H1 (cell line): ENCODE data around the gene FAT3. TPM values are rescaled to one million over a fixed set of nuclear protein-coding genes. Genes with fewer than 3 reads are reported as not detected.

Experiments used
- CTCF ChIA-PET: fragments of 300-600 bp; sonication (Branson Sonifier 250); formaldehyde crosslinking; loops from one replicate; lab custom pipeline; 2021; ENCODE audit not compliant: partially characterized antibody; lab: Charles Lee
- POLR2A ChIA-PET: fragments of 300-600 bp; sonication (Branson Sonifier 250); formaldehyde crosslinking; loops from one replicate; lab custom pipeline; 2021; ENCODE audit warnings: inconsistent platforms; ENCODE audit not compliant: partially characterized antibody; lab: Charles Lee
- DNase-seq, 2 experiments: peaks; one replicate each; pipeline versions ENCODE4 v3.0.0 to v3.0.0-alpha.2; 2010 to 2022; ENCODE audit warnings: low spot score in 2 of 2, low read depth in 1 of 2, mixed read lengths in 1 of 2
- FAIRE-seq: peaks from 2 replicates; lab custom pipeline; 2011; peaks lifted over from hg19 to GRCh38; lab: Jason Lieb, UNC
- H2AFZ ChIP-seq: 2 replicates; pipeline ENCODE4 v1.8.1; 2012; ENCODE audit warnings: low read length, inconsistent platforms
- H2AK5ac ChIP-seq: 2 replicates; pipeline ENCODE4 v1.6.1; 2013; ENCODE audit warnings: low read depth, low read length
- H2BK120ac ChIP-seq: replicated peaks from 2 replicates; pipeline ENCODE3; 2013; ENCODE audit warnings: low read depth, low read length, inconsistent platforms
- H2BK12ac ChIP-seq: 2 replicates; pipeline ENCODE4 v1.6.1; 2013; ENCODE audit warnings: low read depth, low read length
- H2BK15ac ChIP-seq: 2 replicates; pipeline ENCODE4 v1.6.1; 2013; ENCODE audit warnings: low read length
- H2BK20ac ChIP-seq: 2 replicates; pipeline ENCODE4 v1.6.1; 2013; ENCODE audit warnings: low read length
- H2BK5ac ChIP-seq: 2 replicates; pipeline ENCODE4 v1.6.1; 2013; ENCODE audit warnings: low read depth, low read length
- H3K14ac ChIP-seq: 2 replicates; pipeline ENCODE4 v1.6.1; 2013; ENCODE audit warnings: inconsistent platforms; ENCODE audit not compliant: insufficient read length
- H3K18ac ChIP-seq: 2 replicates; pipeline ENCODE4 v1.6.1; 2013; ENCODE audit warnings: low read length; ENCODE audit errors: extremely low read depth
- H3K23ac ChIP-seq: 2 replicates; pipeline ENCODE4 v1.6.1; 2013; ENCODE audit warnings: inconsistent platforms; ENCODE audit not compliant: insufficient read length
- H3K23me2 ChIP-seq: 2 replicates; pipeline ENCODE4 v1.6.1; 2013; ENCODE audit warnings: low read depth, low read length
- H3K27ac ChIP-seq: 2 replicates; pipeline ENCODE4 v1.6.1; 2011; ENCODE audit warnings: low read depth, low read length, inconsistent platforms
- H3K27me3 ChIP-seq, 4 experiments: replicated peaks in 1 of 4; 1 replicate in 1 of 4; 2 replicates in 3 of 4; pipeline versions ENCODE4 v1.6.1 to v1.8.1; 2011 to 2013; ENCODE audit warnings: low read length in 3 of 4, mild to moderate bottlenecking in 3 of 4, inconsistent platforms in 2 of 4, mixed read lengths in 2 of 4, moderate library complexity in 1 of 4; ENCODE audit not compliant: control insufficient read depth in 3 of 4, insufficient read depth in 3 of 4; ENCODE audit errors: extremely low read depth in 1 of 4
- H3K36me3 ChIP-seq, 4 experiments: 2 replicates each; pipeline versions ENCODE4 v1.6.1 to v1.8.1; 2011 to 2013; ENCODE audit warnings: mild to moderate bottlenecking in 4 of 4, low read length in 3 of 4, moderate library complexity in 2 of 4, control low read depth in 1 of 4, inconsistent platforms in 1 of 4; ENCODE audit not compliant: insufficient read depth in 4 of 4, control insufficient read depth in 2 of 4
- H3K4ac ChIP-seq: replicated peaks from 2 replicates; pipeline ENCODE3; 2013; ENCODE audit warnings: low read length, low read depth, mixed read lengths, inconsistent platforms; ENCODE audit not compliant: insufficient read length
- H3K4me1 ChIP-seq, 4 experiments: replicated peaks in 1 of 4; 1 replicate in 1 of 4; 2 replicates in 3 of 4; pipeline versions ENCODE4 v1.6.1 to v1.8.1; 2011 to 2013; ENCODE audit warnings: low read length in 3 of 4, inconsistent platforms in 2 of 4, mixed read lengths in 1 of 4; ENCODE audit not compliant: insufficient read depth in 4 of 4, control insufficient read depth in 3 of 4
- H3K4me2 ChIP-seq, 2 experiments: 2 replicates each; pipeline versions ENCODE4 v1.6.1 to v1.8.1; 2011 to 2013; ENCODE audit warnings: low read depth in 2 of 2, low read length in 2 of 2, control low read depth in 1 of 2, inconsistent platforms in 1 of 2, mild to moderate bottlenecking in 1 of 2; ENCODE audit not compliant: insufficient read depth in 1 of 2
- H3K4me3 ChIP-seq, 4 experiments: fragments of 200-600, 300-600 bp in 1 of 4; sonication (generic), shearing (Covaris generic), sonication (Bioruptor Twin) in 1 of 4; 2 replicates each; pipeline versions ENCODE4 v1.5.1 to v1.8.1; 2011 to 2016; ENCODE audit warnings: low read length in 4 of 4, low read depth in 3 of 4, control low read depth in 2 of 4, inconsistent platforms in 2 of 4, mild to moderate bottlenecking in 2 of 4, mixed read lengths in 1 of 4, moderate library complexity in 1 of 4; ENCODE audit not compliant: insufficient read depth in 2 of 4; ENCODE audit errors: extremely low read depth in 1 of 4
- H3K56ac ChIP-seq: replicated peaks from 2 replicates; pipeline ENCODE3; 2013; ENCODE audit warnings: low read depth, mild to moderate bottlenecking, mixed read lengths, low read length, inconsistent platforms; ENCODE audit not compliant: insufficient read length
- H3K79me1 ChIP-seq: 2 replicates; pipeline ENCODE4 v1.6.1; 2013; ENCODE audit warnings: low read depth, low read length, control low read depth
- H3K79me2 ChIP-seq, 2 experiments: 2 replicates each; pipeline versions ENCODE4 v1.6.1 to v1.8.1; 2012 to 2013; ENCODE audit warnings: low read length in 2 of 2, mild to moderate bottlenecking in 2 of 2, inconsistent platforms in 1 of 2; ENCODE audit not compliant: insufficient read depth in 2 of 2, control insufficient read depth in 1 of 2
- H3K9ac ChIP-seq, 4 experiments: replicated peaks in 1 of 4; 1 replicate in 1 of 4; 2 replicates in 3 of 4; pipeline versions ENCODE4 v1.6.1 to v1.8.1; 2011 to 2013; ENCODE audit warnings: low read depth in 3 of 4, low read length in 3 of 4, control low read depth in 2 of 4, mild to moderate bottlenecking in 2 of 4, moderate library complexity in 2 of 4, inconsistent platforms in 1 of 4; ENCODE audit errors: extremely low read depth in 1 of 4
- H3K9me3 ChIP-seq, 2 experiments: 2 replicates each; pipeline versions ENCODE4 v1.6.1 to v1.8.1; 2012 to 2013; ENCODE audit warnings: mild to moderate bottlenecking in 2 of 2, moderate library complexity in 2 of 2, control low read depth in 1 of 2, inconsistent platforms in 1 of 2, low read depth in 1 of 2, low read length in 1 of 2, mixed read lengths in 1 of 2; ENCODE audit not compliant: insufficient read depth in 2 of 2
- H4K20me1 ChIP-seq, 2 experiments: replicated peaks in 1 of 2; 2 replicates each; pipeline versions ENCODE3 to v1.8.1; 2011 to 2013; ENCODE audit warnings: inconsistent platforms in 2 of 2, low read length in 2 of 2, mild to moderate bottlenecking in 1 of 2; ENCODE audit not compliant: insufficient read depth in 2 of 2, control insufficient read depth in 1 of 2
- H4K5ac ChIP-seq: 2 replicates; pipeline ENCODE4 v1.6.1; 2013; ENCODE audit warnings: low read length, low read depth, mixed read lengths, inconsistent platforms; ENCODE audit not compliant: insufficient read length
- H4K8ac ChIP-seq: 2 replicates; pipeline ENCODE4 v1.8.0; 2013; ENCODE audit warnings: mild to moderate bottlenecking, moderate library complexity, low read length, inconsistent platforms; ENCODE audit not compliant: insufficient read depth; ENCODE audit errors: extremely low read depth
- H4K91ac ChIP-seq: replicated peaks from 2 replicates; pipeline ENCODE3; 2013; ENCODE audit warnings: low read length, mixed read lengths, inconsistent platforms; ENCODE audit not compliant: insufficient read length
- BRCA1 ChIP-seq: IDR thresholded peaks from 2 replicates; pipeline ENCODE4 v1.6.1; 2012; ENCODE audit warnings: low read depth, low read length, improper control_type of control experiment
- CEBPB ChIP-seq: IDR thresholded peaks from 2 replicates; pipeline ENCODE4 v1.6.1; 2012; ENCODE audit warnings: low read depth, low read length
- JUN ChIP-seq: IDR thresholded peaks from 2 replicates; pipeline ENCODE4 v1.6.1; 2011; ENCODE audit warnings: low read depth, mild to moderate bottlenecking, improper control_type of control experiment, low read length
- JUND ChIP-seq: IDR thresholded peaks from 2 replicates; pipeline ENCODE4 v1.6.1; 2011; ENCODE audit warnings: mild to moderate bottlenecking, improper control_type of control experiment, low read length
- KDM1A ChIP-seq: fragments of 200-600, 300-600 bp; sonication (generic); IDR thresholded peaks from 2 replicates; pipeline ENCODE4 v1.7.1; 2016; ENCODE audit warnings: mild to moderate bottlenecking, low read length, borderline replicate concordance
- KDM4A ChIP-seq: IDR thresholded peaks from one replicate; pipeline ENCODE4 v1.7.1; 2012; ENCODE audit warnings: low read depth, mild to moderate bottlenecking, moderate library complexity, low read length, inconsistent platforms; ENCODE audit not compliant: severe bottlenecking
- SAP30 ChIP-seq: fragments of 300-600 bp; sonication (generic); IDR thresholded peaks from 2 replicates; pipeline ENCODE4 v1.7.1; 2012; ENCODE audit warnings: low read length, moderate library complexity, mild to moderate bottlenecking, inconsistent platforms; ENCODE audit not compliant: insufficient read depth, insufficient replicate concordance
- SP2 ChIP-seq: IDR thresholded peaks from 2 replicates; pipeline ENCODE4 v1.6.1; 2012; ENCODE audit warnings: mild to moderate bottlenecking, low read length, inconsistent platforms
- SP4 ChIP-seq: IDR thresholded peaks from 2 replicates; pipeline ENCODE4 v1.6.1; 2012; ENCODE audit warnings: low read length, inconsistent platforms
- TBP ChIP-seq: IDR thresholded peaks from 2 replicates; pipeline ENCODE4 v1.6.1; 2011; ENCODE audit warnings: low read depth, low read length, improper control_type of control experiment
- TCF12 ChIP-seq: IDR thresholded peaks from 2 replicates; pipeline ENCODE4 v1.6.1; 2011; ENCODE audit warnings: low read depth, mild to moderate bottlenecking, low read length
- USF2 ChIP-seq: IDR thresholded peaks from 2 replicates; pipeline ENCODE4 v1.6.1; 2011; ENCODE audit warnings: low read length, improper control_type of control experiment
- WGBS, 2 experiments: shearing (Covaris generic) in 1 of 2; methylation state at CpG; one replicate each; pipeline versions ENCODE4 v1.1.6 to v1.1.7; 2013 to 2015; ENCODE audit warnings: low lambda C conversion rate in 2 of 2, mixed read lengths in 2 of 2, inconsistent platforms in 1 of 2, low coverage in 1 of 2, missing lambda C conversion rate in 1 of 2; ENCODE audit not compliant: insufficient replicate concordance in 2 of 2, insufficient coverage in 1 of 2, insufficient read length in 1 of 2; ENCODE audit errors: extremely low coverage in 1 of 2, missing lambda C conversion rate in 1 of 2; 5-methylcytosine and 5-hydroxymethylcytosine counted together
- polyA plus RNA-seq, 7 experiments: library from polyadenylated mRNA; depleted of rRNA in 3 of 7; stranded (reverse) in 5 of 7; unstranded in 2 of 7; fragments of >200 nt in 5 of 7; fragments of 200-250 nt in 2 of 7; gene quantifications; 1 replicate in 5 of 7; 2 replicates in 1 of 7; 4 replicates in 1 of 7; pipeline versions ENCODE4 v1.2.1 to v1.2.3, GENCODE V29; 2011 to 2013; ENCODE audit warnings: missing spikeins in 2 of 7, mixed read lengths in 2 of 7
- total RNA-seq: library from RNA; stranded (reverse); fragmentation: NEBNext Ultra II Directional; extraction: Animal tissue kit (Norgen Biotek cat#: 25700); gene quantifications from 2 replicates; pipeline ENCODE4 v1.2.1, GENCODE V29; 2021
- TF ChIP-seq, protein P1 (sequence below): IDR thresholded peaks from 2 replicates; pipeline ENCODE4 v1.6.1; 2012; ENCODE audit warnings: inconsistent platforms

The FAT3 gene
- total and polyA plus RNA-seq, 2 of the 8 experiments (the other 6 are each of a cell fraction or from before 2014, with no cell fraction given), result 7.2 to 18.4 TPM

GRCh38 chr11:92253945-92254344, 29.3 kb downstream of the FAT3 start:
- no peak overlapping the region for H2BK12ac ChIP-seq
- no peak overlapping the region for H4K8ac ChIP-seq
- H3K18ac ChIP-seq, result no peak overlapping the region; the same call in 1 of the 2 replicates
- WGBS, 2 experiments, result 65% methylated on average over 4 of the region's 4 CpGs; no CpG with 5 or more reads in 1 of the 2 experiments
- no peak overlapping the region for H3K23ac ChIP-seq
- no peak overlapping the region for H3K27ac ChIP-seq
- H3K4ac ChIP-seq, result no peak overlapping the region
- H2AFZ ChIP-seq, result no peak overlapping the region
- H2BK15ac ChIP-seq, result no peak overlapping the region
- no peak overlapping the region for H3K14ac ChIP-seq
- peak; percentile 19 for FAIRE-seq
- H4K20me1 ChIP-seq, result no peaks in the 10 kb centered on the region
- peaks cover 0 to 10% of the 10 kb centered on the region in 2 experiments; a peak in 2 of 4 replicates for H3K79me2 ChIP-seq
- no peak overlapping the region for H3K56ac ChIP-seq
- H3K4me1 ChIP-seq, result peaks cover 0 to 15% (median 5%) of the 10 kb centered on the region in 4 experiments; a peak in 4 of 7 replicates
- no peak overlapping the region for H3K4me3 ChIP-seq
- H2BK20ac ChIP-seq, result no peak overlapping the region; the same call in 1 of the 2 replicates
- no peak overlapping the region for H2AK5ac ChIP-seq
- CTCF ChIA-PET, result interaction anchor here (0.9 to 1.5 kb wide), 3 partner anchors 86 to 275 kb away, joined by 3 read pairs; no protein-coding TSS in a partner anchor
- no peak overlapping the region for H3K4me2 ChIP-seq
- H2BK120ac ChIP-seq, result no peak overlapping the region
- H3K23me2 ChIP-seq, result no peaks in the 10 kb centered on the region
- no peak for DNase-seq
- no peak overlapping the region for H4K91ac ChIP-seq
- H3K79me1 ChIP-seq, result no peaks in the 10 kb centered on the region
- no peaks in the 10 kb centered on the region for H3K36me3 ChIP-seq
- H3K27me3 ChIP-seq, result no peaks in the 10 kb centered on the region
- POLR2A ChIA-PET, result interaction anchor here (0.6 to 1.4 kb wide), 4 partner anchors 15 to 53 kb away, joined by 3 to 5 read pairs (median 4); no protein-coding TSS in a partner anchor
- no peak overlapping the region for H4K5ac ChIP-seq
- no peak overlapping the region for H3K9ac ChIP-seq
- no peak overlapping the region for H2BK5ac ChIP-seq
- H3K9me3 ChIP-seq, result no peaks in the 10 kb centered on the region
- no peak for TF ChIP-seq TBP
- TF ChIP-seq SAP30, result no peak
- no peak for TF ChIP-seq KDM1A
- no peak for TF ChIP-seq JUN
- TF ChIP-seq KDM4A, result no peak
- peak; percentile 89 for TF ChIP-seq CEBPB
- no peak for TF ChIP-seq SP2
- no peak for TF ChIP-seq SP4
- TF ChIP-seq BRCA1, result no peak
- no peak for TF ChIP-seq USF2
- TF ChIP-seq TCF12, result no peak
- TF ChIP-seq, protein P1, sequence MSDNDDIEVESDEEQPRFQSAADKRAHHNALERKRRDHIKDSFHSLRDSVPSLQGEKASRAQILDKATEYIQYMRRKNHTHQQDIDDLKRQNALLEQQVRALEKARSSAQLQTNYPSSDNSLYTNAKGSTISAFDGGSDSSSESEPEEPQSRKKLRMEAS, result no peak
- peak; percentile 58; the same call in 1 of the 2 replicates for TF ChIP-seq JUND
